OCI-LY3 (cell line): ENCODE results near the gene KRTAP10-8.

Experiments
- H2AFZ ChIP-seq: fragments of 200-600, 300-600 bp; shearing (Covaris generic); 2 replicates; pipeline ENCODE4 v1.6.0; 2014; ENCODE audit warnings: antibody characterized with exemption, low read depth, low read length
- H3K27ac ChIP-seq: fragments of 200-600, 300-600 bp; sonication (generic); 2 replicates; pipeline ENCODE4 v1.5.1; 2014; ENCODE audit warnings: mild to moderate bottlenecking, low read length, moderate library complexity, mixed read lengths
- H3K27me3 ChIP-seq: fragments of 200-600, 300-600 bp; sonication (generic); 2 replicates; pipeline ENCODE4 v1.6.1; 2014; ENCODE audit warnings: low read depth, low read length, mixed read lengths
- H3K36me3 ChIP-seq: fragments of 200-600, 300-600 bp; sonication (generic); replicated peaks from 2 replicates; pipeline ENCODE3; 2014; ENCODE audit warnings: low read depth, low read length, mixed read lengths
- H3K4me1 ChIP-seq: fragments of 300-600, 200-600 bp; sonication (generic); 2 replicates; pipeline ENCODE4 v1.6.1; 2014; ENCODE audit warnings: low read length, mixed read lengths
- H3K4me2 ChIP-seq: fragments of 200-600, 300-600 bp; sonication (generic); 2 replicates; pipeline ENCODE4 v1.6.1; 2014; ENCODE audit warnings: low read length, mixed read lengths
- H3K4me3 ChIP-seq: fragments of 300-600, 200-600 bp; sonication (generic); 2 replicates; pipeline ENCODE4 v1.5.1; 2014; ENCODE audit warnings: antibody characterized with exemption, mild to moderate bottlenecking, low read length, moderate library complexity
- H3K79me2 ChIP-seq: fragments of 300-600, 200-600 bp; shearing (Covaris generic); 2 replicates; pipeline ENCODE4 v1.6.1; 2014; ENCODE audit warnings: mild to moderate bottlenecking, low read length, mixed read lengths
- H3K9ac ChIP-seq: fragments of 300-600, 200-600 bp; shearing (Covaris generic); 2 replicates; pipeline ENCODE4 v1.6.0; 2014; ENCODE audit warnings: mild to moderate bottlenecking, low read length, moderate library complexity
- H3K9me3 ChIP-seq: fragments of 200-600, 300-600 bp; shearing (Covaris generic); 2 replicates; pipeline ENCODE4 v1.6.1; 2014; ENCODE audit warnings: low read length, mixed read lengths; ENCODE audit not compliant: insufficient read depth
- H4K20me1 ChIP-seq: fragments of 200-600, 300-600 bp; sonication (generic); 2 replicates; pipeline ENCODE4 v1.6.1; 2016; ENCODE audit warnings: low read length, mixed read lengths; ENCODE audit not compliant: insufficient read depth
- CTCF ChIP-seq: fragments of 200-600, 300-600 bp; sonication (generic); IDR thresholded peaks from 2 replicates; pipeline ENCODE4 v1.5.1; 2014; ENCODE audit warnings: antibody characterized with exemption, low read length, low read depth
- EZH2phosphoT487 ChIP-seq: fragments of 200-600 bp; shearing (Covaris generic); IDR thresholded peaks from 2 replicates; pipeline ENCODE4 v1.6.1; 2018; ENCODE audit warnings: antibody characterized with exemption, mixed run types, low read depth

The KRTAP10-8 gene

GRCh38 chr21:44614961-44615391 lies 3.1 kb downstream of the KRTAP10-8 start:
- Histone ChIP-seq H3K9ac (no peak overlapping the region), H3K79me2 (no peaks in the 10 kb centered on the region), H3K9me3 (peaks cover 4% of the 10 kb centered on the region; the same call in 1 of the 2 replicates), H3K4me3 (no peak overlapping the region), H3K36me3 (no peaks in the 10 kb centered on the region), H4K20me1 (no peaks in the 10 kb centered on the region), H3K27ac (no peak overlapping the region), H3K27me3 (no peaks in the 10 kb centered on the region), H3K4me2 (no peak overlapping the region), H3K4me1 (no peaks in the 10 kb centered on the region), H2AFZ (no peak overlapping the region)
- TF ChIP-seq EZH2phosphoT487 (no peak), CTCF (no peak)

- Histone ChIP-seq H3K9ac (no peak overlapping the region), H3K79me2 (no peaks in the 10 kb centered on the region), H3K27ac (no peak overlapping the region), H3K36me3 (no peaks in the 10 kb centered on the region), H3K4me1 (no peaks in the 10 kb centered on the region), H3K27me3 (no peaks in the 10 kb centered on the region), H4K20me1 (no peaks in the 10 kb centered on the region), H3K4me3 (no peak overlapping the region), H3K9me3 (peaks cover 4% of the 10 kb centered on the region; the same call in 1 of the 2 replicates), H3K4me2 (no peak overlapping the region), H2AFZ (no peak overlapping the region)
- no peak for TF ChIP-seq CTCF
Observed at GRCh38 chr21:44615466-44615865, 3.6 kb downstream of the KRTAP10-8 start.

GRCh38 chr21:44615911-44616590 lies 4.2 kb downstream of the KRTAP10-8 start:
- Histone ChIP-seq H3K27me3 (no peaks in the 10 kb centered on the region), H3K4me3 (no peak overlapping the region), H3K9me3 (peaks cover 4% of the 10 kb centered on the region; the same call in 1 of the 2 replicates), H3K9ac (no peak overlapping the region), H2AFZ (no peak overlapping the region), H3K4me2 (no peak overlapping the region), H3K36me3 (no peaks in the 10 kb centered on the region), H3K4me1 (no peaks in the 10 kb centered on the region), H3K27ac (no peak overlapping the region), H3K79me2 (no peaks in the 10 kb centered on the region), H4K20me1 (no peaks in the 10 kb centered on the region)
- TF ChIP-seq CTCF (no peak), EZH2phosphoT487 (no peak)

GRCh38 chr21:44616591-44616926 lies 4.7 kb downstream of the KRTAP10-8 start:
- Histone ChIP-seq H3K9ac (no peak overlapping the region), H3K36me3 (no peaks in the 10 kb centered on the region), H3K27ac (no peak overlapping the region), H3K4me2 (no peak overlapping the region), H3K9me3 (peaks cover 4% of the 10 kb centered on the region; the same call in 1 of the 2 replicates), H2AFZ (no peak overlapping the region), H3K4me1 (no peaks in the 10 kb centered on the region), H3K4me3 (no peak overlapping the region), H3K79me2 (no peaks in the 10 kb centered on the region), H4K20me1 (no peaks in the 10 kb centered on the region), H3K27me3 (no peaks in the 10 kb centered on the region)
- TF ChIP-seq EZH2phosphoT487: no peak
- no peak for TF ChIP-seq CTCF
